Measurements from ENCODE around the gene ECE2.
"Not testable (repeated sequence)": the region's sequence is repeated elsewhere in the genome, so short reads cannot be mapped to it uniquely, and the experiment has no call there.

ECE2 gene

GRCh38 chr3:184262764-184263179, 13.1 kb upstream of the ECE2 start:
- DNase-seq (ENCODE audit: low spot score) (no peak), FAIRE-seq (no peak)

DNA sequence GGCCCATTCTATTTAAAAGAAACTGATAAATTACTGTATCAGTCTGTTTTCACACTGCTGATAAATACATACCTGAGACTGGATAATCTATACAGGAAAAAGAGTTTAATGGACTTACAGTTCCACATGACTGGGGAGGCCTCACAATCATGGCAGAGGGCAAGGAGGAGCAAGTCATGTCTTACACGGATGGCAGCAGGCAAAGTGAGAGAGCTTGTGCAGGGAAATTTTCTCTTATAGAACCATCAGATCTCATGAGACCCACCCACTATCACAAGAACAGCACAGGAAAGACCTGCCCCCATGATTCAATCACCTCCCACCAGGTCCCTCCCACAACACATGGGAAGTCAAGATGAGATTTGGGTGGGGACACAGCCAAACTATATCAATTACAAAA, 8.6 kb upstream of the ECE2 start:
- not testable (repeated sequence) for DNase-seq (ENCODE audit: low spot score); FAIRE-seq

DNA sequence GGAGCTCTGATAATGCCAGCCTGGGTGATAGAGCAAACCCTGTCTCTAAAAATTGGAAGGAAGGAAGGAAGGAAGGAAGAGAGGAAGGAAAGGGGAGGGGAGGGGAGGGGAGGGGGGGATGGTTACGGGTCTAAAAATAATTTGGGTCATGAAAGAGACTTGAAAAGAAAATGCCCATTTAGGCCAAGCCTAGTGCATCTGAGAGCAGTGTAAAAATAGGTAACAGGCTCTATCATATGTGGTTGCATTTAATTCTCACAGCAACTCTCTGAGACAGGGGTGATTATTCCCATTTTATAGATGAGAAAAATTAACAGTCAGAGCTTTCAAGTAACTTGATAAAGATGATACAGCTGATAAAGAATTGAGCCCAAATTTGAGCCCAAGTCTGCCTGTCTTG, 3.6 kb upstream of the ECE2 start:
- no peak for FAIRE-seq
- DNase-seq (ENCODE audit: low spot score): no peak

GRCh38 chr3:184275381-184275701, 481 bp upstream of the ECE2 start:
- DNase-seq (ENCODE audit: low spot score): no peak
- FAIRE-seq: no peak

GRCh38 chr3:184277366-184277765, 1.5 kb downstream of the ECE2 start:
- no peak for DNase-seq (ENCODE audit: low spot score)
- no peak for FAIRE-seq

- FAIRE-seq (no peak), DNase-seq (ENCODE audit: low spot score) (no peak)
These were observed 7.1 kb downstream of the ECE2 start for GRCh38 chr3:184282941-184283340.

DNA sequence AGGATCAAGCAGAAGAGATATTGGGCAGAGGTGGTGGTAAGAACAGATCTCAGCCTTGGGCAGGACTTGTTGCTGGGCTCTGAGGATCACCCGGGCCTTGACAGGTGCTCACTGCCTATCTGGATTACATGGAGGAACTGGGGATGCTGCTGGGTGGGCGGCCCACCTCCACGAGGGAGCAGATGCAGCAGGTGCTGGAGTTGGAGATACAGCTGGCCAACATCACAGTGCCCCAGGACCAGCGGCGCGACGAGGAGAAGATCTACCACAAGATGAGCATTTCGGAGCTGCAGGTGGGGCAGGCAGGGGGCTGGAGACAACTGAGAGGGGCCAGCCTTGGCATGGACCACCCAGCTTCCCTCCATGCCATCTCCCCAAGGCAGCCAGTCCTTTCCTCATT, 7.9 kb downstream of the ECE2 start:
- FAIRE-seq (no peak), DNase-seq (ENCODE audit: low spot score) (no peak)

- no peak for FAIRE-seq
These were observed 8.9 kb downstream of the ECE2 start for GRCh38 chr3:184284696-184285095.

GRCh38 chr3:184289426-184289938, 13.7 kb downstream of the ECE2 start:
- DNase-seq (ENCODE audit: low spot score) (peak; percentile 27), FAIRE-seq (no peak)

More at GRCh38 chr3:184284696-184285095, 8.9 kb downstream of the ECE2 start:
- DNase-seq (ENCODE audit: low spot score): peak; percentile 52

- FAIRE-seq (no peak), DNase-seq (ENCODE audit: low spot score) (no peak)
These were observed 14.5 kb downstream of the ECE2 start for GRCh38 chr3:184290331-184290730.

GRCh38 chr3:184291044-184291737, 15.4 kb downstream of the ECE2 start:
- FAIRE-seq (no peak), DNase-seq (ENCODE audit: low spot score) (no peak)

DNA sequence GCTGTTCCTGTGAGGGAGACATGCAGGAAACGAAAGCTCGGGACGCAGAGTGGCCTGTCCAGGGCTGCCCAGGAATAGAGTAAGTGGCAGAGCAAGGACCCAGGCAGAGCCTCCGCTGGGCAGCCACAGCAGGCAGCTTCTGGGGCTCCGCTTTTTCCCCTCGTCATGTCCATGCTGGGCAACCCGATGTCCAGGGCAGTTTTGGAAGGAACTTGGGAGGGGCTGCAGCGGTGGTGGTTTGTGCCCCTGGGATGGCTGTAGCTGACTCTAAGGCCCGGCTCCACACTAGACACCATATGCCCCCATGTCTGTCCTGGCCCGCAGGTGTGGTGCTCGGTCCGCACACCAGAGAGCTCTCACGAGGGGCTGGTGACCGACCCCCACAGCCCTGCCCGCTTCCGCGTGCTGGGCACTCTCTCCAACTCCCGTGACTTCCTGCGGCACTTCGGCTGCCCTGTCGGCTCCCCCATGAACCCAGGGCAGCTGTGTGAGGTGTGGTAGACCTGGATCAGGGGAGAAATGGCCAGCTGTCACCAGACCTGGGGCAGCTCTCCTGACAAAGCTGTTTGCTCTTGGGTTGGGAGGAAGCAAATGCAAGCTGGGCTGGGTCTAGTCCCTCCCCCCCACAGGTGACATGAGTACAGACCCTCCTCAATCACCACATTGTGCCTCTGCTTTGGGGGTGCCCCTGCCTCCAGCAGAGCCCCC, 16.1 kb downstream of the ECE2 start:
- FAIRE-seq: no peak
- DNase-seq (ENCODE audit: low spot score): no peak

GRCh38 chr3:184295771-184296170, 19.9 kb downstream of the ECE2 start:
- no peak for DNase-seq (ENCODE audit: low spot score)
- no peak for FAIRE-seq

GRCh38 chr3:184296616-184297015, 20.8 kb downstream of the ECE2 start:
- no peak for FAIRE-seq

GRCh38 chr3:184298759-184299487, 23.1 kb downstream of the ECE2 start, which contains the start of gene PSMD2:
Gene PSMD2 (plus strand): TSS chr3:184299241. CDS start chr3:184299267, 26 bp downstream.
- DNase-seq (ENCODE audit: low spot score) (peak; percentile 85), FAIRE-seq (no peak)

More at GRCh38 chr3:184296616-184297015, 20.8 kb downstream of the ECE2 start:
- DNase-seq (ENCODE audit: low spot score): no peak

DNA sequence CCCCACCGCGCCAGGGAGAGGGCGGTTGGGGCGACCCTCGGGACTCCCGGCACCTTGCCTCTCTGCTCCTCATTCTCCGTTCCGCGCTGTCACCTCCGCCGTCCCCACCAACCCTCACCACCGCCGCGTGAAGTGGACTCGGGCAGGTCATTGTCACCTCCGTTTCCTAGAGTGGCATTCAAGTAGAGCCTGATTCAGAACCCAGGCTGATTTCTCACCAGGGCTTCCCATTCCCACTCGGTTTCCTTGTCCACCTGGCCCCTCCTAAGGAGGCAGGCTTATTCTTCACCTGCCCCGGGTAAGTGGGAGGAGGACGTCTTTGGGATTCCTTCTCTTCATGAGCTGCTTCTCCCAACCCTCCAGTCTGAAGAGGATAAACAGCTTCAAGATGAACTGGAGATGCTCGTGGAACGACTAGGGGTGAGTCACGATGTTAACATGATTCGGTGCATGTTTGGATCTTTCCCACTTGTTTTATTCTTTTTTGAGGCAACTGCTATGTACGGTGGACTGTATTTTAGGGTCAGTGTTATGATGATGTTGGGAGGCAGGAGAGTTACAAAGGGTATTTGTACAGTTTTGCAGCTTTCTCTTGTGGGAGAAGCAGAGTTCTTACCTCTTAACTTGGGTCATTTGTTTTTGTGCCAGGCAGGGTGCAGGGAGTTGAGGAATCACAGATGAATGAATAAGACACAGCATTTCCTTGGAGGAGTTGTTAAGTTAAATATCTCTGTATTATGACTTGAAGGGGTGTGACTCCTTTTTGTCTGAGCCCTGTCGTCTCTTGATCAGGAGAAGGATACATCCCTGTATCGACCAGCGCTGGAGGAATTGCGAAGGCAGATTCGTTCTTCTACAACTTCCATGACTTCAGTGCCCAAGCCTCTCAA, 23.9 kb downstream of the ECE2 start:
- DNase-seq (ENCODE audit: low spot score) (peak; percentile 15), FAIRE-seq (no peak)

- FAIRE-seq: peak; percentile 21
- DNase-seq (ENCODE audit: low spot score): peak; percentile 71
These were observed 24.5 kb downstream of the ECE2 start for GRCh38 chr3:184300378-184300720.

DNA sequence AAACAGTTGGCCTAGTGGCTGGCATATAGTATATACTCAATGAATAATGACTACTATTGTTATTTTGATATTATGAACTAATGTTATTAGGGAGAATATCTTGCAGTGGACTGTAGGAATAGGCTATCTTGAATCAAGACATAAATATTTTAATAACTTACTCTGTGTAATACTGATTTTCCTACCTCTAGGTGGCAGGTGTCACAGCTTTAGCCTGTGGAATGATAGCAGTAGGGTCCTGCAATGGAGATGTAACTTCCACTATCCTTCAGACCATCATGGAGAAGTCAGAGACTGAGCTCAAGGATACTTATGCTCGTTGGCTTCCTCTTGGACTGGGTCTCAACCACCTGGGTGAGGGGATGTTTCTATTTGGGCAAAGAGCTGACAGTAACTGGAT, 29.8 kb downstream of the ECE2 start:
- DNase-seq (ENCODE audit: low spot score) (no peak), FAIRE-seq (no peak)

DNA sequence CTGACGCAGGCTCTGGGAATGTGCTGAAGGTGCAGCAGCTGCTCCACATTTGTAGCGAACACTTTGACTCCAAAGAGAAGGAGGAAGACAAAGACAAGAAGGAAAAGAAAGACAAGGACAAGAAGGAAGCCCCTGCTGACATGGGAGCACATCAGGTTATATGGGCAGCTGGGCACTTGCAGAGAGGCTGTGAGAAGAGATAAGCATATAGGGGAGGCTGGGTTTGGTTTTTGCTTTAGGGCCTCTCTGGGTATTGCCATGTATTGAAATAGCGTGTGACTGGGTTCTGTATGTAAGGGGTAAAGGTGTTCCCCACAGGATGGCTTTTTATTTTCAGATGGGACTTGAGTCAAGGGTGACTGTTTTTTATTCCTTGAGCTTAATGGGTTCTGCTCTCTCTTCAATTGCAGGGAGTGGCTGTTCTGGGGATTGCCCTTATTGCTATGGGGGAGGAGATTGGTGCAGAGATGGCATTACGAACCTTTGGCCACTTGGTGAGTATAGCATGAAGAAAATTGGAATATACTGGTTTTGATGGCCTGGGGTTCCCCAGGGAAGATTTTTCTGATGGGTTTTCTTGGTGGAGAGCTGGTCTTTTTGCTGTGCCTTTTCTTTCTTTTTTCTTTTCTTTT, 30.6 kb downstream of the ECE2 start:
- no peak for DNase-seq (ENCODE audit: low spot score)
- no peak for FAIRE-seq

DNA sequence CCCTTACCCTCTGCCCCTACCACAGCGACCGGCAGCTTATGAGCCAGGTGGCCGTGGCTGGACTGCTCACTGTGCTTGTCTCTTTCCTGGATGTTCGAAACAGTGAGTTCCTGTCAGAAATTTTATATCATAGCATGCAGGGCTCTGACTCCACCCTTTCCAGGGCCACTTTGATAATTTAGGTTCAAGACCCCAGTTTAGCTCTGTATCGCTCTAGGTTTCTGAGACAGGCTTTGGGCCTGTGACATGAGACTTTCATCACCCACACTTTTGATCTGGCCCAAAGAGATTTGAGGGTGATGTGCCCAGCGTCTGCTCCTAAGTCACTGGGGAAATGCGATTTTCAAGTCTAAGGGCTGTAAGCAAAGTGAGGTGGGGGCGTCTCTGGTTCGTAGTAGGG, 32.1 kb downstream of the ECE2 start:
- FAIRE-seq: no peak

GRCh38 chr3:184308744-184309143, 32.9 kb downstream of the ECE2 start:
- DNase-seq (ENCODE audit: low spot score) (no peak), FAIRE-seq (no peak)

More for the DNA sequence above, 32.1 kb downstream of the ECE2 start:
- no peak for DNase-seq (ENCODE audit: low spot score)
